ENCODE results near the gene ZNF333.
"Not testable (repeated sequence)": the region's sequence is repeated elsewhere in the genome, so short reads cannot be mapped to it uniquely, and the experiment has no call there.

The ZNF333 gene

DNA sequence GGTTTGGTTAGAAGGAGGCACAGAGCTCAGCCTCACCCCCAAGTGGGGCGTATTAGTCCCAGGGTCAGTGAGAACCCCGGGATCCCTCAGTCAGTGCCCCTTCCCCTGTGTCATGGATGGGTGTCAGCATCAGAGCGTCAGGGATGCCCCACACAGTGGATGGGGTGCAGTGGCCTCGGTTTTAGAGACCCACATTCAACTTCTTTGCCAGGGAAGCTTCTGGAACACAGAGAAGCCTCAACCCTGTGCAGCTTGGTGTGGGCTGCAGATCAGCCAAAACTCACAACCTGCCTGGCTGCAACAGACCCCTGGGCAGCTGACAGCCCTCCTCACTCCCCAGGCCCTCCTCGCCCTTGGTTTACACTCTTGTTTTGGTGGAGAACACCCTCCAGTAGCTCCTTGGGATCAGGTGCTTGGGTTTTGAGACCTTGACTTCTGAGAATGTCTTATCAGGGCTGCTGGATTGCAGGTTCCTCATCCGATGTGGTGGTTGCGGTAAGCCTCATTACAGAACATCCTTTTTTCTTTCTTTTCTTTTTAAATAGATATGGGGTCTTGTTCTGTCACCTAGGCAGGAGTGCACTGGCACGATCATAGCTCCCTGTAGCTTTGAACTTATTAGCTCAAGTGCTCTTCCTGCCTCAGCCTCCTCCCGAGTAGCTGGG is 11.0 kb downstream of the ZNF333 start:
- no peak for DNase-seq

GRCh38 chr19:14703833-14704232 is 14.0 kb downstream of the ZNF333 start:
- no peak for DNase-seq

DNA sequence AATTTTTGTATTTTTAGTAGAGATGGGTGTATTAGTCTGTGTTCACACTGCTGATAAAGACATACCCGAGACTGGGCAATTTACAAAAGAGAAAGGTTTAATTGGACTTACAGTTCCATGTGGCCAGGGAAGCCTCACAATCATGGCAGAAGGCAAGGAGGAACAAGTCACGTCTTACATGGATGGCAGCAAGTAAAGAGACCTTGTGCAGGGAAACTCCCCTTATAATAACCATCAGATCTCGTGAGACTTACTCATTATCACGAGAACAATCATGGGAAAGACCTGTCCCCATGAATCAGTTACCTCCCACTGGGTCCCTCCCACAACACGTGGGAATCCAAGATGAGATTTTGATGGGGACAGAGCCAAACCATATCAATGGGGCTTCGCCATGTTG is 14.6 kb downstream of the ZNF333 start:
- no peak for DNase-seq

- DNase-seq = no peak
Observed at GRCh38 chr19:14715841-14716240, 26.0 kb downstream of the ZNF333 start.

DNA sequence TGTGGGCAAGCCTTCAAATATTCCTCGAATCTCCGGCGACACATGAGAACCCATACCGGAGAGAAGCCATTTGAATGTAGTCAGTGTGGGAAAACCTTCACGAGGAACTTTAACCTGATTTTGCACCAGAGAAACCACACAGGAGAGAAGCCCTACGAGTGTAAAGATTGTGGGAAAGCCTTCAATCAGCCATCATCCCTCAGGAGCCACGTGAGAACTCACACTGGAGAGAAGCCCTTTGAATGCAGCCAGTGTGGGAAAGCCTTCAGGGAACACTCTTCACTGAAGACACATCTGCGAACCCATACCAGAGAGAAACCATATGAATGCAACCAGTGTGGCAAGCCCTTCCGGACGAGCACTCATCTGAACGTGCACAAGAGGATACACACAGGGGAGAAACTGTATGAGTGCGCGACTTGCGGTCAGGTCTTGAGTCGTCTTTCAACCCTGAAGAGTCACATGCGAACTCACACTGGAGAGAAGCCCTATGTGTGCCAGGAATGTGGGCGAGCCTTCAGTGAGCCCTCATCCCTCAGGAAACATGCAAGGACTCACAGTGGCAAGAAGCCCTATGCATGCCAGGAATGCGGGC is 28.8 kb downstream of the ZNF333 start:
- DNase-seq = no peak

DNA sequence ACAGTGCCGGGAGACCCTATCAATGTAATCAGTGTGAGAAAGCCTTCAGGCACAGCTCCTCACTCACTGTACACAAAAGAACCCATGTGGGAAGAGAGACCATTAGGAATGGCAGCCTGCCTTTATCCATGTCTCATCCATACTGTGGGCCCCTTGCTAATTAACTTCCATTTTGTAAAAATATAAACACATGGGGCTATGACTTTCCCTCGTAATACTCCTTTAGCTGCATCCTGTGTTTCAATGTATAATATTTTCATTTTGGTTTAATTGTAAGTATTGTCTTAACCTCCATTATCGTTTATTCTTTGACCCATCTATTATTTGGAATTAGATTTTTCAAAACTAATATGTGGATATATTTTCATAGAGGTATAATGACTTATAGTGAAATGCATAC is 29.3 kb downstream of the ZNF333 start:
- no peak for DNase-seq

- no peak for DNase-seq
Observed at GRCh38 chr19:14722127-14722526, 32.3 kb downstream of the ZNF333 start.

GRCh38 chr19:14728595-14728994 is 38.7 kb downstream of the ZNF333 start:
- no peak for DNase-seq

DNA sequence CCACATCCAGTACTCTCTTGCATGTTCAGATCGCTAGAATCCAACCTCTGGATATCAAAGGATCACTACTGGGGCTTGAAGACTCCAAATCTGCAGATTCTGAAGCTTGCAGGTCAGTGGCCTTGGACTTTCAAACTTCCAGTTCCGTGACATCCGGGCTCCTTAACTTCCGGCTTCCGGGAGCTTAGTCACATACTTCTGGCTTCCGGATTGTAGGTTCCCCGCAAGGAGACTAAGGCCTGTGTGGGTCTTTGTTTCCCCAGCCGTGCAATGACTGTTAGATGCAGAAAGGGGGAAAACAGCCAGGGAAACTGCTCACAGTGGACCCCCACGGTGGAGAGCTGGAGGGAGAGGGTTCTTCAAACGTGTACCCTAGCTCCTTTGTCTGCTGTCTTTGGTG is 41.4 kb downstream of the ZNF333 start:
- no peak for DNase-seq

DNA sequence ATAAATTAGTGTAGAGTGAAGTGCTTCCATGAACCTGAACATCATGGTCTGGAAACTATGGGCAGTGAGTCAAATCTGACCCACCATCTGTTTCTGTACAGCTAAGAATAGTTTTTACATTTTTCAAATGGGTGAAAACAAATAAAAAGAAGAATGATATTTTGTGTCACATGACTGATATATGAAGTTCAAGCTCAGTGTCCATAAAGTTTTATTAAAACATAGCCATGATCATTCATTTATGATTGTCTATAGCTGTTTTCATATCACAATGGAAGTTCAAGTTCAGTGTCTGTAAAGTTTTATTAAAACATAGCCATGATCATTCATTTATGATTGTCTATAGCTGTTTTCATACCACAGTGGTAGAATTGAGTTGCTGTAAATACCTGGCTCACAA is 42.7 kb downstream of the ZNF333 start:
- DNase-seq = no peak

DNA sequence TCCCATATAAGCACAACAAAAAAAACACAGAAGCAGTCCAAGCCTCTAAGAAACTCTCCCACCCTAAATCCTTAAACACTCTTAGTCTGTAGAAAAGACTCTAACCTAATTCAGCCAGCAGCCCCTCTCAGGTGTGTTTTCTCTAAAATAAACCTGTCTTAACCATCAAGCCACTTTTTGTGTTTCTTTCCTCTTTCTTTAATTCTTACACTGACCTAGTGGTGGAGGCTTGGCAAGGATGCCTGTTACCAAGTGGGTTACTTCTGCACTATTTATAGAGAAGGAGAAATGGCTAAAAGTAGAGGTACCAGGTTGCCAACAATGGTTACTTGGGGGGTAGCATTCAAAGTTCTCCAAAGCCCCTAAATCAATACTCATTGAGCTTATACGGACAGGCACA is 43.7 kb downstream of the ZNF333 start:
- DNase-seq = no peak

DNA sequence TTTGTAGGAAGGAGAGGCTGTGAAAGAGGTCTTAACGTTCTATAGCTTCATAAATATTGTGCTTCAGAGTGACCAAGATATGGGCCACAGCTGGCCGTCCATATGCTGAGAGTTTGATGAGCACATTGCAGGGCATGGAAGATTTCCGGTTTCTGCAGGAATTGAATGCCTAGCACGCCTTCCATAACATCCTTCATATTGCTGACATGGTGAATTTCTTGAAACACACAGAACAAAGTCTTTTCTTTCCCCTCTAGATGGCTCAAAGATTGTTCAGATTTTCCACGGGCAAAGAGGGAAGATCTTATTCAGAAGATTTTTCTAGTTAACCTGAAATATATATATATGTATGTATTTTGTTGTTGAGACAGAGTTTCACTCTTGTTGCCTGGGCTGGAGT is 46.1 kb downstream of the ZNF333 start:
- DNase-seq = no peak

DNA sequence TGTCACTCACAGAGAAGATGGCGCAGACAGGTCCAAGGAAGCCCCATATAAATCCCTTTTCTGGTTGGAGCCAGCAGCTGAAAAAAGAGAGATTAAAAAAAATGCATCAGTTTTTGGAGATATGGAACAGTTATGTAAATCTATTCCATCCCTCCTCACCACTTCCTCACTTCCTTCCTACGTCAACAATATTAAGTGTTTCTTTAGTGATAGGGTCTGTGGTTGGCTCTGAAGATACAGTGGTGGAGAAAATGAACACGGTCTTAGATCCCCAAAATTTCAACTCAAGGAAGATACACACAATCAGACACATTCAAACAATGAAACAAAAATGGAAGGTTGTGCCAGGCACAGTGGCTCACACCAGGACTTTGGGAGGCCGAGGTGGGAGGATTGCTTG is 57.0 kb downstream of the ZNF333 start:
- DNase-seq = no peak

DNA sequence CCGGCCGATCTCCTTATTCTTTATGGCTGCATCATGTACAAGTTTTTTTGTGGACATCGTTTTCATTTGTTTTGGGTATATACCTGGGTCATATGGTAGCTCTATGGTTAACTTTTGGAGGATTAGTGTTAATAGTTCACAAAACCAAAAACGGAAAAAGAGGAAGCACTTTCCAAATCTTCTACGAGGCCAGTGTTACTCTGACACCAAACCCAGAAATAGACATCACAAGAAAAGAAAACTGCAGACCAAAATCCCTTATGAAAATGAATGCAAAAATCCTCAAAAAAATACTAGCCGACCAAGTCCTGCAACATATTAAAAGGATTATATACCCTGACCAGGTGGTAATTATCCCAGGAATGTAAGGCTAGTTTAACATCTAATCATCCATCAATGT is 58.8 kb downstream of the ZNF333 start:
- DNase-seq = no peak

DNA sequence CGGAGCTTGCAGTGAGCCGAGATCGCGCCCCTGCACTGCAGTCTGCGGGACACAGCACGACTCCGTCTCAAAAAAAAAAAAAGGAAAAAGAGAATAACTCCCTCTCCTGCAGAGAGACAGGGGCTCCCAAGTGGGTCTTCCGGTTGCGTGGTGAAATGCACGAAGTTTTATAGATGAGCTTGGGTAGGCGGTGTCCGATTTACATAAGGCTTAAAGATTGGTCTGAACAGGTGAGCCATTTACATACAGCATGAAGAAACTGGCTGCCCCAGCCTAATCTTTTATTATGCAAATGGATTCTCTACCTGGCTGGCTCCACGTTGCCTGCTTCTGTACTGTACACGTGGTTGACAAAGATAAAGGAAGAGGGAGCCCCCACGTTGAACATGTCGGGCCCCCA is 69.0 kb downstream of the ZNF333 start:
- DNase-seq = no peak

GRCh38 chr19:14761607-14762006 is 71.8 kb downstream of the ZNF333 start:
- no peak for DNase-seq

DNA sequence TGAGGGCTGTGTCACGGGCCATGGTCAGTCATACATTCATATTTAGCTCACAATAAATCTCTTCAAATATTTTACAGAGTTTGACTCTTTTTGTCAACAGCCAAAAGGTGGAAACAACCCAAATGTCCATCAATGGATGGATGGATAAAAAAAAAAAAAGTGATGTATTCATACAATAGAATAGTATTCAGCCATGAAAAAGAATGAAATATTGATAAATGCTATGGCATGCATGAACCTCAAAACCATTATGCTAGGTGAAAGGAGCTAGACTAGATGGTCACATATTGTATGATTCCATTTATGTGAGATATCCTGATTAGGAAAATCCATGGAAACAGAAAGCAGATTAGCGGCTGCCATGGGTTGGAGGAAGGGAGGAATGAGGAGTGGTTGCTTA is 72.3 kb downstream of the ZNF333 start:
- no peak for DNase-seq

GRCh38 chr19:14763497-14764145 is 73.8 kb downstream of the ZNF333 start:
- DNase-seq = no peak

- no peak for DNase-seq
Observed at GRCh38 chr19:14764401-14764800, 74.6 kb downstream of the ZNF333 start.

DNA sequence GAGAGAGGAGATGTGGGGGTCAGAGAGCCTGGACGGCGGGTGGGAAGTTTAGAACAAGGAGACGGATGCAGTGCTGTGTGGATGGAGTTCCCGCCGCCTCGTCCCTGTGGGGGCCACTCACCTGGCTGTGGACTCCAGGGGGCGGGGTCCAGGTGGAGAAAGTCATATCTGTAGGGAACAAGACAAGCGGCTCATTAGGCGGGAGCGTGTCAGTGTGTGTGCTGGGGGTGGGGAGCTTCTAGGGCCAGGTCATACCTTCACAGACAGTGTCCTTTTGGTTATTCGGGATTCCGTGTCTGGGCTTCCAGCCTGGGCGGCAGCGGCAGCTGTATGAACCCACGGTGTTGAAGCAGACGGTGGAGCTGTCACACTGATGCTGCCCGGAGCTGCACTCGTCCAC is 75.6 kb downstream of the ZNF333 start:
- not testable (repeated sequence) for DNase-seq

DNA sequence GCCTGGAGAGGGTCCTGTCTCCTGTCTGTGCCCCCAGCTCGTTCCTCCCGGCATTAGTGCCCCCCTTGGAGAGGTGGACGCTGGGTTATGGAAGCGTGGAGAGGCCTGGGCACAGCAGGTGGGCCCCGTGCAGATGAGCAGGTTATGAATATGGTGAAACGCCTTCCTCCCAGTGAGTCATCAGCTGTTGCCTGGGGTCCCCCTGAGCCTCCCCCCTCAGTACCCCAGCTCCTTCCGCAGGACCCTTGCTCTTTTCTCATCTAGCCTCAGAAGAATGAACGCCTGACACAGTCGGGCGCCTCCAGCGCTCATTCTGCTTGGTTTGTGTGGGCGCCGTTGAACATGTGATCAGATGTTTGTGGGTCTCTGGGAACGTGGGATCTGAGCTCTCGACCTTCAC is 76.0 kb downstream of the ZNF333 start:
- DNase-seq = not testable (repeated sequence)

GRCh38 chr19:14767466-14767971 is 77.7 kb downstream of the ZNF333 start:
- no peak for DNase-seq

- DNase-seq = no peak
Observed at GRCh38 chr19:14768001-14768400, 78.2 kb downstream of the ZNF333 start.

DNA sequence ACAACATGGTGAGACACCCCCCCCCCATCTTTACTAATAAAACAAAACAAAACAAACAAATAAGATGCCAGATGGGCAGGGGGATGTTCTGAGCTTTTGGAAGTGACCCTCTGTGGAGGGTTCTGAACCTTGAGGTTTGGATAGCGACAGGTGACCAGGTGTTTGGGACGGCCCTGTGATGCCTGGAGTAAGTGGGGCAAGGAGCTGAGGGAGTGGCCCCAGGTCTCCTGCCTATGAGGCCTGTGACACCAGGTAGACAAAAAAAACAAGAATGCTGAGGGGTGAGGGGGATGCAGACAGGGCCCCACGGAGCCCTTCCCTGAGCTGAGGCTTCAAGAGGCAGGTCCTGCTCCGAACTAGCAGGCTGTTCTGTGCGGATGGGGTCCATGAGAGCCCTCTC is 79.4 kb downstream of the ZNF333 start:
- no peak for DNase-seq
